K562 (cell line): ENCODE measurements around the gene ATXN3. TPM values are rescaled to one million over a fixed set of nuclear protein-coding genes. Genes with fewer than 3 reads are reported as not detected.

Source experiments
- CHD4 ChIP-seq: fragments of 200-600 bp; sonication (generic); IDR thresholded peaks from 3 replicates; pipeline ENCODE4 v1.6.1; 2012; ENCODE audit warnings: low read depth, mild to moderate bottlenecking, mixed read lengths, low read length, inconsistent platforms; ENCODE audit not compliant: insufficient read depth, insufficient replicate concordance, poor library complexity, severe bottlenecking
- CREM ChIP-seq: IDR thresholded peaks from 2 replicates; pipeline ENCODE4 v1.6.1; 2014; ENCODE audit warnings: antibody characterized with exemption, low read depth
- ELK1 ChIP-seq: sonication (generic); formaldehyde crosslinking; IDR thresholded peaks from 2 replicates; pipeline ENCODE4 v1.8.1; 2022; ENCODE audit warnings: missing genetic modification reagents
- ESRRB ChIP-seq: fragments of 250-450 bp; sonication (Bioruptor Pico); IDR thresholded peaks from 2 replicates; pipeline ENCODE4 v1.5.0; 2020; ENCODE audit warnings: mild to moderate bottlenecking, moderate library complexity, borderline replicate concordance
- ETV1 ChIP-seq: fragments of 450-650 bp; conservative IDR thresholded peaks from 2 replicates; pipeline ENCODE4 v1.6.1; 2016; ENCODE audit warnings: missing genetic modification characterization, control low read depth, low read depth, missing compliant biosample characterization
- GTF2B ChIP-seq: IDR thresholded peaks from 2 replicates; pipeline ENCODE4 v1.6.1; 2011; ENCODE audit not compliant: insufficient read length; ENCODE audit errors: extremely low read depth
- HOXB6 ChIP-seq: fragments of 250-450 bp; sonication (Bioruptor Pico); IDR thresholded peaks from 2 replicates; pipeline ENCODE4 v1.5.1; 2022; ENCODE audit warnings: mild to moderate bottlenecking, borderline replicate concordance
- ILK ChIP-seq: fragments of 450-650 bp; IDR thresholded peaks from 2 replicates; pipeline ENCODE4 v1.6.1; 2016; ENCODE audit warnings: missing genetic modification characterization, low read depth, mild to moderate bottlenecking, missing compliant biosample characterization, moderate library complexity, borderline replicate concordance
- MCM7 ChIP-seq, 2 experiments: fragments of 450-650 bp; IDR thresholded peaks; 2 replicates each; pipeline ENCODE4 v1.6.1; 2016 to 2018
- MTA3 ChIP-seq: fragments of 450-650 bp; formaldehyde crosslinking; IDR thresholded peaks from 2 replicates; pipeline ENCODE4 v1.6.1; 2017; ENCODE audit warnings: mild to moderate bottlenecking, borderline replicate concordance
- NR2F6 ChIP-seq: fragments of 450-650 bp; formaldehyde crosslinking; IDR thresholded peaks from 2 replicates; pipeline ENCODE4 v1.4.0; 2020; ENCODE audit warnings: mild to moderate bottlenecking
- POLR2A ChIP-seq: fragments of 450-650 bp; conservative IDR thresholded peaks from 2 replicates; pipeline ENCODE4 v1.6.1; 2016
- POLR2AphosphoS5 ChIP-seq: IDR thresholded peaks from 2 replicates; pipeline ENCODE4 v1.6.1; 2011; ENCODE audit warnings: mild to moderate bottlenecking, low read depth, low read length, moderate library complexity; ENCODE audit not compliant: control insufficient read depth, insufficient read depth
- SIX5 ChIP-seq, 2 experiments: IDR thresholded peaks; 2 replicates each; pipeline ENCODE4 v1.6.1; 2011; ENCODE audit warnings: low read length in 2 of 2, borderline replicate concordance in 1 of 2, low read depth in 1 of 2, mild to moderate bottlenecking in 1 of 2, moderate library complexity in 1 of 2; ENCODE audit not compliant: insufficient read depth in 1 of 2
- SP1 ChIP-seq: sonication (generic); formaldehyde crosslinking; IDR thresholded peaks from 2 replicates; pipeline ENCODE4 v1.8.1; 2022; ENCODE audit warnings: mild to moderate bottlenecking, missing genetic modification reagents
- SP2 ChIP-seq: IDR thresholded peaks from 2 replicates; pipeline ENCODE4 v1.6.1; 2011; ENCODE audit warnings: mild to moderate bottlenecking, low read depth, low read length, moderate library complexity; ENCODE audit not compliant: poor library complexity, severe bottlenecking; ENCODE audit errors: extremely low read depth
- TAF1 ChIP-seq: IDR thresholded peaks from 2 replicates; pipeline ENCODE4 v1.6.1; 2011; ENCODE audit warnings: mild to moderate bottlenecking, low read length, moderate library complexity; ENCODE audit not compliant: insufficient read depth, control insufficient read depth, severe bottlenecking; ENCODE audit errors: extremely low read depth
- TAF15 ChIP-seq: fragments of 200-400 bp; formaldehyde crosslinking; IDR thresholded peaks from 2 replicates; pipeline ENCODE4 v1.6.1; 2017; ENCODE audit warnings: mild to moderate bottlenecking, low read depth, low read length, moderate library complexity
- USF1 ChIP-seq: sonication (generic); formaldehyde crosslinking; IDR thresholded peaks from 2 replicates; pipeline ENCODE4 v1.9.0; 2022; ENCODE audit warnings: mild to moderate bottlenecking, missing genetic modification reagents
- ZNF239 ChIP-seq: fragments of 250-450 bp; sonication (Bioruptor Pico); IDR thresholded peaks from 2 replicates; pipeline ENCODE4 v1.4.0; 2020; ENCODE audit warnings: mild to moderate bottlenecking
- ZNF511 ChIP-seq: sonication (generic); formaldehyde crosslinking; IDR thresholded peaks from 2 replicates; pipeline ENCODE4 v1.8.0; 2022; ENCODE audit warnings: mild to moderate bottlenecking, missing genetic modification reagents
- polyA plus RNA-seq, 8 experiments: library from polyadenylated mRNA; depleted of rRNA in 4 of 8; stranded (reverse) in 5 of 8; unstranded in 3 of 8; fragments of >200 nt; fragmentation: Nextera tagmentation in 2 of 8; fragmentation: Illumina TruSeq in 1 of 8; extraction: Ambion mirVana in 2 of 8; extraction: Trizol in 1 of 8; gene quantifications; 2 replicates each; pipeline versions ENCODE4 v1.2.1 to v1.2.3, GENCODE V29; 2011 to 2014; ENCODE audit warnings: inconsistent platforms in 1 of 8, missing spikeins in 1 of 8
- total RNA-seq, 7 experiments: library from RNA; depleted of rRNA in 6 of 7; stranded (reverse); fragments of >200 nt in 6 of 7; fragmentation: Illumina TruSeq in 2 of 7; extraction: Trizol in 2 of 7; gene quantifications; 2 replicates each; pipeline versions ENCODE4 v1.2.1 to v1.2.3, GENCODE V29; 2011 to 2021; ENCODE audit warnings: low replicate concordance in 1 of 7

ATXN3 gene
- total and polyA plus RNA-seq, 9 of the 15 experiments (the other 6 are each of a cell fraction or from before 2014, with no cell fraction given): 11.3 to 25.0 (median 14.6) TPM

- TF ChIP-seq SP1 (0 out of 2 replicates have a peak, but pooled peaks have one; percentile 14), GTF2B (no peak), CREM (no peak; the same call in none of the 2 replicates), HOXB6 (CRISPR knock-in tag) (no peak), SP2 (no peak), ETV1 (tag) (no peak), ILK (tag) (no peak), ELK1 (no peak), TAF1 (peak; percentile 97), USF1 (CRISPR knock-in tag) (peak; percentile 47), MCM7 (IDR thresholded peaks at IDR 0.05) (no peak), SIX5 (IDR thresholded peaks at IDR 0.05; ENCODE audit: borderline replicate concordance in 1 of 2, insufficient read depth in 1 of 2, low read depth in 1 of 2, low read length in 2 of 2) (peak in 1 of 2 experiments; percentile 26; a peak in 1 of 4 replicates), NR2F6 (no peak), MTA3 (peak; percentile 31; the same call in 1 of the 2 replicates), ZNF511 (CRISPR knock-in tag) (peak; percentile 41), TAF15 (no peak), CHD4 (no peak), POLR2AphosphoS5 (peak; percentile 84), POLR2A (peak; percentile 95), ZNF239 (CRISPR knock-in tag) (no peak), ESRRB (no peak)
Measured at GRCh38 chr14:92121670-92122350, 15.4 kb upstream of the ATXN3 start, which contains the start of the genes CPSF2 and NDUFB1 (continued).
